GM18498 (cell line): Measurements from ENCODE around the gene CDH15.
A peak's percentile ranks its signal among the peaks of the same experiment; 100 is the strongest.
"Not testable (repeated sequence)": the region's sequence is repeated elsewhere in the genome, so short reads cannot be mapped to it uniquely, and the experiment has no call there.

Experiments used
- ATAC-seq: cut with Tn5 transposase; IDR thresholded peaks from one replicate; pipeline ENCODE4 v1.9.1; 2021; ENCODE audit warnings: mild to moderate bottlenecking, moderate library complexity; ENCODE audit not compliant: unreplicated experiment

Gene CDH15

DNA sequence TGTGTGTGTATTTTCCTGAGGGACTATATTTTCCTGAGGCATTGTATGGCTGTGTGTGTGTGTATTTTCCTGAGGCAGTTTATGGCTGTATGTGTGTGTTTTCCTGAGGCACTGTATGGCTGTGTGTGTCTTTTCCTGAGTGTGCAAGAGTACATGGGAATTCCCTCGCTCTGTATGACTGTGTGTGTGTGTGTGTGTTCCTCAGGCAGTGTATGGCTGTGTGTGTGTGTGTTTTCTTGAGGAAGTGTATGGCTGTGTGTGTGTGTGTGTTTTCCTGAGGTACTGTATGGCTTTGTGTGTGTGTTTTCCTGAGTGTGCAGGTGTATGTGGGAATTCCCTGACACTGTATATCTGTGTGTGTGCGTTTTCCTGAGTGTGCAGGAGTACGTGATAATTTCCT, 50.1 kb downstream of the CDH15 start:
- no peak for ATAC-seq

- no peak for ATAC-seq
Observed at GRCh38 chr16:89222931-89223330, 51.4 kb downstream of the CDH15 start.

GRCh38 chr16:89224665-89225064, 53.1 kb downstream of the CDH15 start:
- no peak for ATAC-seq

GRCh38 chr16:89230255-89230654, 58.7 kb downstream of the CDH15 start:
- no peak for ATAC-seq

- ATAC-seq, result no peak
Observed at GRCh38 chr16:89232107-89232506, 60.6 kb downstream of the CDH15 start.

- no peak for ATAC-seq
Observed at GRCh38 chr16:89233678-89234490, 62.3 kb downstream of the CDH15 start.

GRCh38 chr16:89237733-89238132, 66.2 kb downstream of the CDH15 start:
- ATAC-seq, result no peak

DNA sequence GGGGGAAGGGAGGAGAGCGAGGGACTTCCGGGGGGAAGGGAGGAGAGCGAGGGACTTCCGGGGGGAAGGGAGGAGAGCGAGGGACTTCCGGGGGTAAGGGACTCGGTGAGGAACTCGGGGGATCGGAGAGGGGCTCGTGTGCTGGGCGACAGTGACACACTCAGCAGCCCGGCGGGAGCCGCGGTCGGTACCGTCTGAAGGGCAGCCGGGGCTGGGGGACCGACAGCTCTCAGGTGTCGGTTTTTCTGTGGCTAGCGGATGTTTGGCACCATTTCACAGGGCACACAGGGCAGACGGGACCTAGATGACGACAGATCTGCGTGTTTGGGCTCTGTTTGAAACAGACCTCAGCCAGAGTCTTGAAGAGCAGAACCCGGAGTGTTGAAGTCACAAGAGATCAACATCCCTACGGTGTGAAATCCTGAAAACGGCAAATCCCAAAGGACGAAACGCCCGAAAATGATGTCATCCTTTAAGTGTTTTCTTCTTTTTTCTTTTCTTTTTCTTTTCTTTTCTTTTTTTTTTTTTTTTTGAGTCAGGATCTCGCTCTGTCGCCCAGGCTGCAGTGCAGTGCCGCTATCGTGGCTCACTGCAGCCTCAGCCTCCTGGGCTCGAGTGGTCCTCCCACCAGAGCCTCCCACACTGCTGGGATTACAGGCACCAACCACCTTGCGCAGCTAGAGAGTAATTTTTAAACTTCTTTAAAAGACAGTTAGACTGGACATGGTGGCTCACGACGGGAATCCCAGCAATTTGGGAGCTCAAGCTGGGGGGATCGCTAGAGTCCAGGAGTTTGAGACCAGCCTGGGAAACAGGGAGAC, 69.8 kb downstream of the CDH15 start:
- ATAC-seq, result peak; percentile 68

- ATAC-seq, result no peak
Observed at GRCh38 chr16:89242795-89243200, 71.2 kb downstream of the CDH15 start.

GRCh38 chr16:89243664-89244063, 72.1 kb downstream of the CDH15 start:
- no peak for ATAC-seq

- ATAC-seq, result not testable (repeated sequence)
Observed at GRCh38 chr16:89244264-89244663, 72.7 kb downstream of the CDH15 start.

DNA sequence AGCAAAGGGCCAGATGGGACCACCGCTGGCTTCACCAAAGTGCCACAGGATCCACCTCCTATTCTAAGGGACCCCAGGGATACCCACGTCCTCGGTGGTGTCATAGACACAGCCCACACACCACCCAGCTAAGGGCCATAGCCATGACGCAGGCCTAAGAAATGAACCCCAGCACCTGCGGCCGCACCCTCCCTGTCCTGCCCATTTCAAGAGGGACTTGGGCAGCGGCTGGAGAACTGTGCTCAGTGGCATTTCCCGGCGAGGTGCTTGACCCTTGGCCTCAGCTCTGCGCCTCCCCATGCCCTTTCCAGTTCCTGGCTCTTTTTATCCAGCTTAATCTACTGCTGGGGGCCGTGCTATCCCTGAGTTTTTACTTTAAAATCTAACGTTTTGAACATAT, 73.2 kb downstream of the CDH15 start:
- ATAC-seq, result no peak
